Activated CD8-positive, alpha-beta T cell treated with anti-CD3 and anti-CD28 coated beads, Interleukin-2, amount 10 ng/mL, durations not matched to agents 7 days and 5 days (primary cell): ENCODE results near the gene GTF2H1. TPM values are rescaled to one million over a fixed set of nuclear protein-coding genes. Genes with fewer than 3 reads are reported as not detected.
A peak's percentile ranks its signal among the peaks of the same experiment; 100 is the strongest.

ENCODE experiments used
- ATAC-seq: fragments of 150-1000 bp; cut with Tn5 transposase; one replicate; pipeline ENCODE4 v1.10.0; 2021; ENCODE audit warnings: moderate library complexity
- CTCF ChIA-PET: fragments of 350-600 bp; sonication (Branson Sonifier 250); formaldehyde crosslinking; loops from one replicate; lab custom pipeline; 2021; ENCODE audit warnings: antibody characterized with exemption; lab: Charles Lee
- POLR2A ChIA-PET: fragments of 350-600 bp; sonication (Branson Sonifier 250); formaldehyde crosslinking; loops from one replicate; lab custom pipeline; 2021; ENCODE audit warnings: antibody characterized with exemption; lab: Charles Lee
- DNase-seq: peaks from one replicate; pipeline ENCODE4 v3.0.0-alpha.2; 2020
- H3K27ac Mint-ChIP-seq: one replicate; pipeline ENCODE4 v1.8.0; 2021; ENCODE audit warnings: mild to moderate bottlenecking, mixed read lengths
- H3K27me3 Mint-ChIP-seq: one replicate; pipeline ENCODE4 v1.8.0; 2021; ENCODE audit warnings: low read depth, mixed read lengths
- H3K36me3 Mint-ChIP-seq: one replicate; pipeline ENCODE4 v1.8.0; 2021; ENCODE audit warnings: low read depth, mixed read lengths
- H3K4me1 Mint-ChIP-seq: one replicate; pipeline ENCODE4 v1.8.0; 2021; ENCODE audit warnings: low read depth, mixed read lengths
- H3K4me3 Mint-ChIP-seq: one replicate; pipeline ENCODE4 v1.8.0; 2021; ENCODE audit warnings: mild to moderate bottlenecking, mixed read lengths
- H3K9me3 Mint-ChIP-seq: one replicate; pipeline ENCODE4 v1.8.0; 2022; ENCODE audit warnings: mixed read lengths; ENCODE audit not compliant: insufficient read depth
- total RNA-seq, 2 experiments: library from RNA; stranded (reverse); gene quantifications; one replicate each; pipeline ENCODE4 v1.2.3, GENCODE V29; 2021

Gene GTF2H1
- total RNA-seq, 2 experiments from 2014 or later: 47.2 to 47.8 TPM

GRCh38 chr11:18374956-18375355, 52.6 kb downstream of the GTF2H1 start:
- no peak overlapping the region for H3K27ac Mint-ChIP-seq
- no peaks in the 10 kb centered on the region for H3K4me1 Mint-ChIP-seq
- H3K4me3 Mint-ChIP-seq: no peak overlapping the region
- no peaks in the 10 kb centered on the region for H3K27me3 Mint-ChIP-seq
- ChIA-PET POLR2A (interaction anchor here (1.3 kb wide), 1 partner anchor 8 kb away, joined by 3 read pairs; no protein-coding TSS in a partner anchor), CTCF (interaction anchor here (2.2 kb wide), 1 partner anchor 131 kb away, joined by 7 read pairs; no protein-coding TSS in a partner anchor)
- H3K36me3 Mint-ChIP-seq: no peaks in the 10 kb centered on the region
- no peaks in the 10 kb centered on the region for H3K9me3 Mint-ChIP-seq
- ATAC-seq (no peak), DNase-seq (no peak)

DNA sequence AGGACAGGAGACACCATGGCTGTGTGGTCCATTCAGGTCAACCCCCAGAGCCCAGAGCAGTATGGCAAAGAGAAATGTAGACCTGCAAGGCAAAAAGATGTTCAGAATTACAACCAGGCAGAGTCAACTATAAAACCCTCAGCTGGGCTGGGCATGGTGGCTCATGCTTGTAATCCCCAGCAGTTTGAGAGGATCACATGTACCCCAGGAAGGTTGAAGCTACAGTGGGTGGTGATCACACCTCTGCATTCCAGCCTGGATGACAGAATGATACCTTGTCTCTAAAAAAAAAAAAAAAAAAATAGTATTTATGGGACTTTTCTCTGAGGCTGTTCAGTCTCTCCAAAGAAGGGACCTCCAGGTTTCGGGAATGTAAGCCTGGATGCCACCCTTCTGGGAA, 53.6 kb downstream of the GTF2H1 start:
- no peak overlapping the region for H3K27ac Mint-ChIP-seq
- no peaks in the 10 kb centered on the region for H3K9me3 Mint-ChIP-seq
- ChIA-PET POLR2A (no interaction called here), CTCF (no interaction called here)
- H3K4me1 Mint-ChIP-seq: no peaks in the 10 kb centered on the region
- no peaks in the 10 kb centered on the region for H3K27me3 Mint-ChIP-seq
- ATAC-seq: no peak
- no peaks in the 10 kb centered on the region for H3K36me3 Mint-ChIP-seq
- no peak overlapping the region for H3K4me3 Mint-ChIP-seq
- no peak for DNase-seq

- Mint-ChIP-seq H3K9me3 (no peaks in the 10 kb centered on the region), H3K4me3 (no peak overlapping the region), H3K27ac (no peak overlapping the region), H3K27me3 (no peaks in the 10 kb centered on the region), H3K36me3 (no peaks in the 10 kb centered on the region), H3K4me1 (peaks cover 17% of the 10 kb centered on the region)
- ATAC-seq: no peak
- ChIA-PET CTCF (interaction anchor here (0.9 kb wide), 1 partner anchor 135 kb away, joined by 4 read pairs; no protein-coding TSS in a partner anchor), POLR2A (no interaction called here)
- DNase-seq: no peak
These were observed 56.8 kb downstream of the GTF2H1 start for GRCh38 chr11:18379201-18379600.

DNA sequence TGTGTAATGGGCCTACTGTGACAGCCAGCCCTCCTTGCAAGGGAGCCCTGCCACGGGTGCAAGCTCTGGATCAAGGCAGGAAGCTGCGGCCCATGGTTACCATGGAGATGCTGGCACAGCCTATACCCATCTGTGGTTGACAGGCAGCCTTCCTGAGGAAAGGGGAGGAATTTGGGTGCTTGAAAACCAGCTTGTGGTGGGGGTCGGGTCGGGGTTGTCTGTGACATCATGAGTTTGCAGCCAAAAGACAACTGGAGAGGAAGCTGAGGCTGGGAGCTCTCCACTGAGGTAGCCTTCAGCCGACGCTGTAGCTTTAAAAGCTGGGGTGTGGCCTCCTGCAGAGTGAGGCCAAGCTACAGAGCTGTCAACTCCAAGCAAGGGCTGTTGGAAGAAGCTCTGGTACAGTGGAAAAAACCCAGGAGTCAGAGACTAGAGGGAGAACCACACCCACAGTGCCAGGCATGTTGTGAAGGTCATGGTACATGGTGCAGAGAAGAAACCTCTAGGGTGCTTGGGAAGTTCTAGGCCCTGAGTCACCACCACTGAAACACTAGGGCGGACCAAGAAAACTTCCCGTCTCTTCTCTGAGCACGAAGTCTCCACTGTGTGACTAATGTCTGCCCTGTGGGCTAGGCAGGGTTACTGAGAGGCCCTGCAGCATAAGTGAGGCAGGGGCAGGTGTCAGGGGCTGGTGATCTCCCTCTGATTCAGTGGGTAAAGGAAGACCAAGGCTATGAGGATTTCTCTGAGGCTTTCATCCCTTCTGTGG, 61.2 kb downstream of the GTF2H1 start:
- ATAC-seq: peak; percentile 78
- H3K9me3 Mint-ChIP-seq: no peaks in the 10 kb centered on the region
- CTCF ChIA-PET: interaction anchor here (1.0 to 2.7 kb wide), 5 partner anchors 10 to 277 kb away, joined by 5 to 33 read pairs (median 6); partner anchors contain the start of genes LDHA and SAAL1

GRCh38 chr11:18384157-18384641, 61.8 kb downstream of the GTF2H1 start:
- POLR2A ChIA-PET: interaction anchor here (0.7 to 5.3 kb wide), 11 partner anchors 9 to 250 kb away, joined by 3 to 152 read pairs (median 5); partner anchors contain the start of genes GTF2H1, HPS5, LDHA and SPTY2D1
- DNase-seq: peak; percentile 40
- Mint-ChIP-seq H3K27me3 (no peaks in the 10 kb centered on the region), H3K27ac (peak overlapping the region; percentile 99), H3K4me1 (peaks cover 52% of the 10 kb centered on the region), H3K36me3 (no peaks in the 10 kb centered on the region), H3K4me3 (peak overlapping the region; percentile 69), H3K9me3 (no peaks in the 10 kb centered on the region)
- CTCF ChIA-PET: interaction anchor here (0.9 to 2.7 kb wide), 6 partner anchors 9 to 338 kb away, joined by 3 to 33 read pairs (median 6); partner anchors contain the start of genes LDHA and SAAL1
- peak; percentile 35 for ATAC-seq

More for the DNA sequence above, 61.2 kb downstream of the GTF2H1 start:
- Mint-ChIP-seq H3K4me1 (peaks cover 51% of the 10 kb centered on the region), H3K36me3 (no peaks in the 10 kb centered on the region), H3K27me3 (no peaks in the 10 kb centered on the region), H3K4me3 (peak overlapping the region; percentile 69), H3K27ac (peak overlapping the region; percentile 99)
- DNase-seq: peak; percentile 82
- POLR2A ChIA-PET: interaction anchor here (0.6 to 5.3 kb wide), 12 partner anchors 9 to 277 kb away, joined by 3 to 152 read pairs (median 4); partner anchors contain the start of genes GTF2H1, HPS5, LDHA and SAAL1

DNA sequence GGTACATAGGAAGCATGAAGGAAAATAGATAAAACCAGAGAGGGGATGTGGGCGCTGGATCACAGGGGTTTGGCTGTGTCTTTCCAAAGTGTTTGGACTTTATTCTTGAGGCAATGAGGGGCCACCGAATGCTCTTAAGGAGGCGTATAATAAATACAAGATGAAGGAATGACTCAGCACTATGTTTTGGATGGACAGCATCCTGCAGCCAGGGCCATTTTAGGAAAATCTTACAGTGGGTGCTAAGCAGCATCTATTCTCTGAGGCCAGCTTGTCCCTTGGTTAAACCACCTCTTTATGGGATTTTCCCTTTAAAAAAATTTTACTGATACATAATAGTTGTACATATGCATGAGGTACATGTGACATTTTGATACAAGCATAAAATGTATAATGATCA, 67.7 kb downstream of the GTF2H1 start:
- no peak for ATAC-seq
- ChIA-PET POLR2A (no interaction called here), CTCF (interaction anchor here (1.2 to 1.5 kb wide), 2 partner anchors 146 to 374 kb away, joined by 3 to 5 read pairs; no protein-coding TSS in a partner anchor)
- H3K9me3 Mint-ChIP-seq: no peaks in the 10 kb centered on the region
- DNase-seq: no peak
- no peak overlapping the region for H3K4me3 Mint-ChIP-seq
- H3K4me1 Mint-ChIP-seq: peaks cover 48% of the 10 kb centered on the region
- H3K27me3 Mint-ChIP-seq: no peaks in the 10 kb centered on the region
- H3K27ac Mint-ChIP-seq: no peak overlapping the region
- peaks cover 8% of the 10 kb centered on the region for H3K36me3 Mint-ChIP-seq

DNA sequence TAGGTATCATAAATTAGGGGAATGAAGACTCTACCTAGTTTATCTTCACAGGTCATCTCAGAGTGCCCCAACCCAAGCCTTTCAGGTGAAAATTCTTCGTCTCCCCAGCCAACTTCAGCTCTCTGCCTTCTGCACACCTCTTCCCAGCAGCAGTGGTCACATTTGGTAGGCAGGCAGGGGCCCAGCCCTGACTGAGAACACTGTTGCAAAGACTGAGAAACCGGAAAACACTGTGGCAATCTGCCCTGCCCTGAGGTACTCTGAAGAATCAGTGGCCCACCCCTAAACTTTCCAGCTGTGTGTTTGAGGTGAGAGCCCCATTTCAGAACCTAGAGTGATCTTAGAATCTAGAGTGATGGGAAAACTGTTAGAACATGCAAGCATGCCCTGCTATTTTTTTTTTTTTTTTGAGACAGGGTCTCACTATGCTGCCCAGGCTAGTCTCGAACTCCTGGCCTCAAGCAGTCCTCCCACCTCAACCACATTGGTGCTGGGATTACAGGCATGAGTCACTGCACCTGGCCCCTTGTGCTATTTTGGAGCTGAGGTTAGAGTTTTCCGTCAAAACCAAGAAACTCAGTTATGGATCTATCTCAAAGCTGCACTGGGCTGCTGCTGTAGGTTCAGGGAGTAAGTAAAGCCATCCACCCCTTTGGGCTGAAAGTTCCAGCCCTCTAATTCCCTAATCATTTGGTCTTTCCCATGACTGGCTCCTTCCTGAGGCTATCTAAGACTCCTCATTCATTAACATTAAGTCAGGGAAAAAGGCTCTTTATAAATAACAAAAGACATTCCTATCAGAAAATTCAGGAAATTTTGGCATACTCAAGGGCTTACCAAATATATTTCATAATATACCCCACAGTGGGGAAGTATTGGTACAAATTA, 70.3 kb downstream of the GTF2H1 start:
- Mint-ChIP-seq H3K9me3 (no peaks in the 10 kb centered on the region), H3K4me3 (peak overlapping the region; percentile 38), H3K27me3 (no peaks in the 10 kb centered on the region), H3K36me3 (peaks cover 31% of the 10 kb centered on the region), H3K27ac (peak overlapping the region; percentile 84), H3K4me1 (peaks cover 37% of the 10 kb centered on the region)
- POLR2A ChIA-PET: interaction anchor here (0.8 to 1.9 kb wide), 3 partner anchors 9 to 72 kb away, joined by 3 to 9 read pairs (median 3); no protein-coding TSS in a partner anchor
- CTCF ChIA-PET: interaction anchor here (2.0 to 4.0 kb wide), 2 partner anchors 9 to 149 kb away, joined by 9 to 33 read pairs; no protein-coding TSS in a partner anchor
- peak; percentile 36 for DNase-seq
- no peak for ATAC-seq

GRCh38 chr11:18393581-18394274, 71.4 kb downstream of the GTF2H1 start:
- Mint-ChIP-seq H3K4me1 (peaks cover 38% of the 10 kb centered on the region), H3K9me3 (no peaks in the 10 kb centered on the region), H3K27me3 (no peaks in the 10 kb centered on the region), H3K27ac (peak overlapping the region; percentile 98), H3K36me3 (peaks cover 40% of the 10 kb centered on the region), H3K4me3 (peak overlapping the region; percentile 99)
- CTCF ChIA-PET: interaction anchor here (1.0 to 4.2 kb wide), 6 partner anchors 10 to 329 kb away, joined by 3 to 35 read pairs (median 4); partner anchors contain the start of gene LDHC
- peak; percentile 0 for ATAC-seq
- POLR2A ChIA-PET: interaction anchor here (0.6 to 5.3 kb wide), 22 partner anchors 7 to 304 kb away, joined by 3 to 152 read pairs (median 5); partner anchors contain the start of genes GTF2H1, HPS5, SPTY2D1 and TMEM86A
- no peak for DNase-seq

DNA sequence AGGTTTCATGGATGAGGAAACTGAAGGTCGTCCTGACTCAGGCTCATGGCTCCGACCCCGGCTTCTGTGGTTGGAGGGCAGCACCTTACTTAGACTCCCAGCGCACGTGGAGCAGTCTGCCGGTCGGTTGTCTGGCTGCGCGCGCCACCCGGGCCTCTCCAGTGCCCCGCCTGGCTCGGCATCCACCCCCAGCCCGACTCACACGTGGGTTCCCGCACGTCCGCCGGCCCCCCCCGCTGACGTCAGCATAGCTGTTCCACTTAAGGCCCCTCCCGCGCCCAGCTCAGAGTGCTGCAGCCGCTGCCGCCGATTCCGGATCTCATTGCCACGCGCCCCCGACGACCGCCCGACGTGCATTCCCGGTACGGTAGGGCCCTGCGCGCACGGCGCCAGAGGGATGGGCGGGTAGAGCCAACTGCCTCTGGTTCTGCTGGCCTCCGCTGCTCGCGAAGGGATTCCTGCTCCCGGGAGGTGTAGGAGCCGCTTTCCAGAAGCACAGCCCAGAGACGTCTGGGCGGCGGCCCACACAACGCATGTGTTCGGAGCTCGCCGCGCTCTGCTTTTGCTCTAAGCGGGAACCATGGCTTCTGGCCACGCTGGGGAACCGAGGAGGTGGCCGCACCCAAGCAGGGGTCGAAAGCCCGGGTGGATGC, 72.0 kb downstream of the GTF2H1 start, which contains the start of gene LDHA:
TSS of gene LDHA (plus strand) at position 289 of the 653 bp plus-strand sequence. CDS start 2,280 bp downstream, outside the sequence.
- H3K4me3 Mint-ChIP-seq: peak within 1 kb of the TSS; percentile 99
- no peaks in the 10 kb centered on the region for H3K9me3 Mint-ChIP-seq
- H3K27me3 Mint-ChIP-seq: no peaks in the 10 kb centered on the region
- H3K4me1 Mint-ChIP-seq: peaks cover 45% of the 10 kb centered on the region
- ATAC-seq (peak; percentile 82), DNase-seq (peak; percentile 99)
- ChIA-PET POLR2A (interaction anchor here (0.6 to 5.3 kb wide), 22 partner anchors 8 to 304 kb away, joined by 3 to 152 read pairs (median 4); partner anchors contain the start of genes GTF2H1, HPS5, SPTY2D1 and TMEM86A), CTCF (interaction anchor here (0.8 to 4.2 kb wide), 8 partner anchors 11 to 328 kb away, joined by 3 to 35 read pairs (median 4); partner anchors contain the start of genes GTF2H1, HPS5 and LDHC)
- peaks cover 47% of the 10 kb centered on the region for H3K36me3 Mint-ChIP-seq
- peak within 1 kb of the TSS; percentile 98 for H3K27ac Mint-ChIP-seq
